ENCODE results near the gene IWS1.
"Not testable (repeated sequence)": the region's sequence is repeated elsewhere in the genome, so short reads cannot be mapped to it uniquely, and the experiment has no call there.

IWS1 gene

GRCh38 chr2:127551221-127551930 lies 25.1 kb upstream of the IWS1 start:
- DNase-seq (ENCODE audit: low read depth), result no peak
- no peak overlapping the region for H3K4me3 ChIP-seq (ENCODE audit: low read depth, low read length)
- TF ChIP-seq CTCF (IDR thresholded peaks at IDR 0.05; ENCODE audit: low read depth, low read length, missing control alignments), result no peak

DNA sequence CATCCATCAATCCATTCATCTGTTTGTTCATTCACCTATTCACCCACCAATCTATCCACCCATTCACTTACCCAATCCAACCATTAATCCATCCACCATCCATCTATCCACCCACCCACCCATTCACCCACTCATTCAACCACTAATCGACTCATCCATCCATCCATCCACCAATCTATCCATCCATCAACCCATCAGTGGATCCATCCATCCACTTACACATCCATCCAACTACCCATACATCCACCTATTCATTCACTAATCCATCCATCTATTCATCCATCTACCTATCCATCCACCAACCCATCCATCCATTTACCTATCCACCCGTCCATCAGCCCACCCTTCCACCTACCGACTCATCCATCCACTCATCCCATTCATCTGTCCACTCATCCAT lies 20.5 kb upstream of the IWS1 start:
- no peak for DNase-seq (ENCODE audit: low read depth)
- no peak overlapping the region for H3K4me3 ChIP-seq (ENCODE audit: low read depth, low read length)
- no peak for TF ChIP-seq CTCF (IDR thresholded peaks at IDR 0.05; ENCODE audit: low read depth, low read length, missing control alignments)

GRCh38 chr2:127545796-127546195 lies 19.5 kb upstream of the IWS1 start:
- H3K4me3 ChIP-seq (ENCODE audit: low read depth, low read length), result no peak overlapping the region
- DNase-seq (ENCODE audit: low read depth), result no peak
- no peak for TF ChIP-seq CTCF (IDR thresholded peaks at IDR 0.05; ENCODE audit: low read depth, low read length, missing control alignments)

GRCh38 chr2:127545189-127545588 lies 18.9 kb upstream of the IWS1 start:
- no peak overlapping the region for H3K4me3 ChIP-seq (ENCODE audit: low read depth, low read length)
- no peak for DNase-seq (ENCODE audit: low read depth)
- TF ChIP-seq CTCF (IDR thresholded peaks at IDR 0.05; ENCODE audit: low read depth, low read length, missing control alignments), result no peak

- not testable (repeated sequence) for H3K4me3 ChIP-seq (ENCODE audit: low read depth, low read length); DNase-seq (ENCODE audit: low read depth)
Measured at GRCh38 chr2:127543013-127543501, 16.8 kb upstream of the IWS1 start.

DNA sequence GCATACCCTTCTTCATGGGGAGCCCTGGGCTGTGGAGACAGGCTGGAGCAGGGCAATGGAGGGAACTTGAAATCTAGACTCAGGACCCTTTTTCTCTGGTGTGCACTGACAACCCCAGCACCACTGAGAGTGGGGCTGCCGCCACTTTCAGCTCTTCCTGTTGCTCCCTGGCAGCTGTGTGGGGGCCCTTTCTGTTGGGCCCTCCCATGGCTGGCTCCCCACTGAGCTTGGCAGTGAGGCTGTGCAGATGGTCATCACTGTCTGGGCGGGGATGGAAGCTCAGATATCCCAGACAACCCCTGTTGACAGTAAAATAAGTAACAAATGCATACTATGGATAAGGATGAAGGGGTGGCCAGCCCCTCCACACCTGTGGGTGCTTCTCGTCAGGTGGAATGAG lies 15.9 kb upstream of the IWS1 start:
- no peak for DNase-seq (ENCODE audit: low read depth)
- H3K4me3 ChIP-seq (ENCODE audit: low read depth, low read length), result no peak overlapping the region
- no peak for TF ChIP-seq CTCF (IDR thresholded peaks at IDR 0.05; ENCODE audit: low read depth, low read length, missing control alignments)

- DNase-seq (ENCODE audit: low read depth), result no peak
- H3K4me3 ChIP-seq (ENCODE audit: low read depth, low read length), result no peak overlapping the region
- no peak for TF ChIP-seq CTCF (IDR thresholded peaks at IDR 0.05; ENCODE audit: low read depth, low read length, missing control alignments)
Measured at GRCh38 chr2:127541809-127542208, 15.5 kb upstream of the IWS1 start.

All from GM12864 (cell line).